Measurements from ENCODE around the gene CRMP1.

The CRMP1 gene

GRCh38 chr4:5926598-5926997 lies 33.7 kb upstream of the CRMP1 start:
- no peak for DNase-seq (ENCODE audit: low read depth)
- TF ChIP-seq, protein P1, sequence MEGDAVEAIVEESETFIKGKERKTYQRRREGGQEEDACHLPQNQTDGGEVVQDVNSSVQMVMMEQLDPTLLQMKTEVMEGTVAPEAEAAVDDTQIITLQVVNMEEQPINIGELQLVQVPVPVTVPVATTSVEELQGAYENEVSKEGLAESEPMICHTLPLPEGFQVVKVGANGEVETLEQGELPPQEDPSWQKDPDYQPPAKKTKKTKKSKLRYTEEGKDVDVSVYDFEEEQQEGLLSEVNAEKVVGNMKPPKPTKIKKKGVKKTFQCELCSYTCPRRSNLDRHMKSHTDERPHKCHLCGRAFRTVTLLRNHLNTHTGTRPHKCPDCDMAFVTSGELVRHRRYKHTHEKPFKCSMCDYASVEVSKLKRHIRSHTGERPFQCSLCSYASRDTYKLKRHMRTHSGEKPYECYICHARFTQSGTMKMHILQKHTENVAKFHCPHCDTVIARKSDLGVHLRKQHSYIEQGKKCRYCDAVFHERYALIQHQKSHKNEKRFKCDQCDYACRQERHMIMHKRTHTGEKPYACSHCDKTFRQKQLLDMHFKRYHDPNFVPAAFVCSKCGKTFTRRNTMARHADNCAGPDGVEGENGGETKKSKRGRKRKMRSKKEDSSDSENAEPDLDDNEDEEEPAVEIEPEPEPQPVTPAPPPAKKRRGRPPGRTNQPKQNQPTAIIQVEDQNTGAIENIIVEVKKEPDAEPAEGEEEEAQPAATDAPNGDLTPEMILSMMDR (conservative IDR thresholded peaks at IDR 0.05; ENCODE audit: low read length) = no peak
- no peak overlapping the region for H3K4me3 ChIP-seq (ENCODE audit: low read length)

DNA sequence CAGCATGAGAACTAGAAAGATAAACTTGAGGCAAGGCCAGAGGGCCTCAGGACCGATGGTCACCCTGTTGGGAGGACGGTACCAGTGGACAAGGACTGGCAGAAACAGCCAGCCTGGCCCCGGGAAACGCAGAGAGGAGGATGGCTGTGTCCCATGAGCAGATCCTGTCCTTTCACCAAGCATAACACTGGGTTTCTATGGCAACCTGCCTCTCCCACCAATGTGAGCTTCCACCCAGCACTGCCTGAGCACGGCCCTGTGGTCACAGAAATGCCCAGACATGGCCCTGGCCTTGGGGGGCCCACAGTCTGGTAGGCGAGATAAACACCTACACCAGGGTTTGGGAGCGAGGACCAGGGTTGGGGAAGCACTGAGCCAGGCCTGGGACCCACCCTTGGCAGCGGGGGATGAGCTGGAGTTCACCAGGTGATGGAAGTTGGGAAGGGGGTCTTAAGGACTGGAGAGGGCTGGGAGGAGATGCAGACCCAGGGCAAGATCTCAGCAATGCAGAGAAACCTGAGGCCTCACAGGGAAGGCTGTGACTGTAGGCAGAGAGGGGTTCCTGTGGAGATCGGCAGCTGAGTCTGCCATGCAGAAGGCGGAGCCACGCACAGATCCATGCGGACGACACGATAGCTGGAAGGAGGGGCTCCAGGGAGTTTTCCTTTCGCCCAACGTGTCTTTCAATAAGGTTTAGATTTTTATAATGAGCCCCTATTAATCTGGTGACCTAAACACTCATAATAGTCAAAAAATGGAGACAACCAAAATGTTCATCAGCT lies 32.7 kb upstream of the CRMP1 start:
- TF ChIP-seq, protein P1 (conservative IDR thresholded peaks at IDR 0.05; ENCODE audit: low read length) = no peak
- no peak overlapping the region for H3K4me3 ChIP-seq (ENCODE audit: low read length)
- DNase-seq (ENCODE audit: low read depth) = no peak

DNA sequence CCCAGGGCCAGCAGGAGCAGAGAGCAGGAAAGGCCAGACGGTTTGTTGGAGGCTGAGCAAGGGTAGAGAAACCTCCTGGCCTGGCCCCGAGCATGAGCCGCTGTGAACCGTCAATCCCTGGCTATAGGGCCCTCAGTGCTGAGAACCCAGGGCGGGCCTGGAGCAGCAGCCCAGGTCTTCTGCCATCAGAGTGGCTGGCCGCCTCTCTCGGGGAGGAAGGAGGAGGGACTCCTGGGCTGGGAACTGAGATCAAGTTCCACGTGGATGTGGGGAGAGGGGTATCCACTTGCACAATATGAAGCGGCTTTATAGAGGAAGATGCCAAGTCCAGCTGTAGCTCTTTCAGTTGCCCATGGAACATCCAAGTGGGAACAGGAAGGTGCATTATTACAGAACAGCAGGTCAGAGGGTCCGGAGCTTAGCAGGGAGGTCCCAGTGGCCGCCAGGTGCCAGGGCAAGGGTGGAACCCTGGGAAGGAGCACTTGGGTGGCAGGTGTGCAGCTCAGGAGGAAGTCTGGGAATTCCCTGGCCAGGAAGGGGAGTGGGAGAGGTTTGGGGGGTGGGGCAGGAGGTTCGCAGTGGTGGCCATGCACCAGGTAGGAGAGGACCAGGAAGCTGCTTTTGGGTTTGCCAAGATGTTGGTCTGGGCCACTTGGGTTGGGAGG lies 31.7 kb upstream of the CRMP1 start:
- TF ChIP-seq, protein P1 (conservative IDR thresholded peaks at IDR 0.05; ENCODE audit: low read length) = no peak
- DNase-seq (ENCODE audit: low read depth) = no peak
- no peak overlapping the region for H3K4me3 ChIP-seq (ENCODE audit: low read length)

DNA sequence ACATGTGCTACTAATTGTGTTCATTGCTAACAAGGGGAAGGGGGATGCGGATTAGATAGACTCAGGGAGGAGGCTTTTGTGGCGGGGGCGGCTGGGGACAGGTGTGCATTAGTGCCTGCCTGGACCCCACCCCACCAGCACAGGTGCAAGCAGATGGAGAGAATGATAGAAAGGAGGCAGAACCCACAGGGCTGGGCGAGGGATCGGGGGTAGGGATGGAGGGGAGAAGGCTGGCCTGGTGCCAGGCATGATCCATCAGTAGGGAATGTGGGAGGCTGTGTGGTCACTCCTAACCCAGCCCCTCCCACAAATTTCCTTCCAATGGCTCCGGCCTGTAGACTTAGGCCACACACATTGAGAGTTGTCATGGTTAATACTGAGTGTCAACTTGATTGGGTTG lies 30.5 kb upstream of the CRMP1 start:
- DNase-seq (ENCODE audit: low read depth) = no peak
- TF ChIP-seq, protein P1 (conservative IDR thresholded peaks at IDR 0.05; ENCODE audit: low read length) = no peak
- no peak overlapping the region for H3K4me3 ChIP-seq (ENCODE audit: low read length)

GRCh38 chr4:5922556-5922955 lies 29.7 kb upstream of the CRMP1 start:
- DNase-seq (ENCODE audit: low read depth) = no peak
- H3K4me3 ChIP-seq (ENCODE audit: low read length) = no peak overlapping the region

DNA sequence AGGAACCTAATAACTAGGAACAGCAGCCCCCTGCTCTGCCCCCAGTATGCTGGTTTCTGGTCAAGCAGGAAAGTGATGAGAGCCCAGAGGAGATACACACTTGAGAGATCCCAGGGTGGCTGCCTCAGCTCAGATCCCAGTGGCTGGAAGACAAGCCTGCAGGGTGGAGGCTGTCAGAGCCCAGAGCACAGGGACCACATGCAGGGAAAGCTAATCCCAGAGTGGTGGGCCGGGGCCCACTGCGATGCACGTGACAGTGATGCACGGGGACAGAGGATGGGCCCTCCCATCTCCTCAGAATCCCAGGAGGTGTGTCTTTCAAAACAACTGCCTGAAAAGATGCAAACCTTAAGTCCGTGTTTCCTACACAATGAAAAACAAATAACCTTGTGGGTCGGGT lies 29.1 kb upstream of the CRMP1 start:
- DNase-seq (ENCODE audit: low read depth) = no peak
- no peak overlapping the region for H3K4me3 ChIP-seq (ENCODE audit: low read length)
- TF ChIP-seq, protein P1 (conservative IDR thresholded peaks at IDR 0.05; ENCODE audit: low read length) = no peak

More at GRCh38 chr4:5922556-5922955, 29.7 kb upstream of the CRMP1 start:
- TF ChIP-seq, protein P1 (conservative IDR thresholded peaks at IDR 0.05; ENCODE audit: low read length) = no peak

Data from AG10803 (cell line).